ENCODE results near the gene LRP5. TPM values are rescaled to one million over a fixed set of nuclear protein-coding genes. Genes with fewer than 3 reads are reported as not detected.
A peak's percentile ranks its signal among the peaks of the same experiment; 100 is the strongest.

LRP5 gene
- total and polyA plus RNA-seq, 2 experiments from 2014 or later: 43.9 to 54.3 TPM

- TF ChIP-seq EZH2 (IDR thresholded peaks at IDR 0.05; ENCODE audit: borderline replicate concordance) (no peak), CTCF (IDR thresholded peaks at IDR 0.05; ENCODE audit: poor library complexity) (no peak), EZH2phosphoT487 (IDR thresholded peaks at IDR 0.05; ENCODE audit: low read depth, severe bottlenecking, unreplicated experiment) (no peak)
- H3K36me3 ChIP-seq (replicated peaks; ENCODE audit: insufficient read depth, low read depth): peaks cover 4% of the 10 kb centered on the region
- peak; percentile 72 for DNase-seq (ENCODE audit: low spot score)
- peak overlapping the region; percentile 59 for H3K27ac ChIP-seq
- WGBS (ENCODE audit: low lambda C conversion rate, missing lambda C conversion rate): 64% methylated on average over 27 of the region's 27 CpGs
- H3K79me2 ChIP-seq: peaks cover 43% of the 10 kb centered on the region
- H3K27me3 ChIP-seq: no peaks in the 10 kb centered on the region
- peaks cover 19% of the 10 kb centered on the region for H4K20me1 ChIP-seq (ENCODE audit: insufficient read depth, poor library complexity, severe bottlenecking)
- H3K9me3 ChIP-seq (ENCODE audit: low read depth): no peaks in the 10 kb centered on the region
- H3K4me2 ChIP-seq: peak overlapping the region; percentile 5
- H3K4me1 ChIP-seq (ENCODE audit: insufficient read depth): no peaks in the 10 kb centered on the region
- no peak overlapping the region for H2AFZ ChIP-seq
- no peak overlapping the region for H3K4me3 ChIP-seq
- no peaks in the 10 kb centered on the region for H3K9me2 ChIP-seq (replicated peaks; ENCODE audit: insufficient read depth)
Observed at GRCh38 chr11:68354148-68354872, 41.9 kb downstream of the LRP5 start.

- Histone ChIP-seq H3K36me3 (replicated peaks; ENCODE audit: insufficient read depth, low read depth) (peaks cover 4% of the 10 kb centered on the region), H3K4me3 (no peak overlapping the region), H3K27me3 (no peaks in the 10 kb centered on the region), H3K4me2 (no peak overlapping the region), H3K27ac (no peak overlapping the region), H3K9me2 (replicated peaks; ENCODE audit: insufficient read depth) (no peaks in the 10 kb centered on the region), H4K20me1 (ENCODE audit: insufficient read depth, poor library complexity, severe bottlenecking) (peaks cover 14% of the 10 kb centered on the region), H3K79me2 (peaks cover 32% of the 10 kb centered on the region), H3K9me3 (ENCODE audit: low read depth) (no peaks in the 10 kb centered on the region), H3K4me1 (ENCODE audit: insufficient read depth) (no peaks in the 10 kb centered on the region), H2AFZ (no peak overlapping the region)
- over 99% methylated on average over 7 of the region's 7 CpGs for WGBS (ENCODE audit: low lambda C conversion rate, missing lambda C conversion rate)
- DNase-seq (ENCODE audit: low spot score): no peak
- TF ChIP-seq EZH2phosphoT487 (IDR thresholded peaks at IDR 0.05; ENCODE audit: low read depth, severe bottlenecking, unreplicated experiment): no peak
- no peak for TF ChIP-seq EZH2 (IDR thresholded peaks at IDR 0.05; ENCODE audit: borderline replicate concordance)
- TF ChIP-seq CTCF (IDR thresholded peaks at IDR 0.05; ENCODE audit: poor library complexity): no peak
Observed at GRCh38 chr11:68355471-68355870, 43.1 kb downstream of the LRP5 start.

GRCh38 chr11:68357568-68357967 is 45.2 kb downstream of the LRP5 start:
- peaks cover 4% of the 10 kb centered on the region for H3K36me3 ChIP-seq (replicated peaks; ENCODE audit: insufficient read depth, low read depth)
- no peak for TF ChIP-seq EZH2 (IDR thresholded peaks at IDR 0.05; ENCODE audit: borderline replicate concordance)
- no peak for TF ChIP-seq EZH2phosphoT487 (IDR thresholded peaks at IDR 0.05; ENCODE audit: low read depth, severe bottlenecking, unreplicated experiment)
- no peak for TF ChIP-seq CTCF (IDR thresholded peaks at IDR 0.05; ENCODE audit: poor library complexity)
- H3K9me3 ChIP-seq (ENCODE audit: low read depth): no peaks in the 10 kb centered on the region
- no peaks in the 10 kb centered on the region for H3K9me2 ChIP-seq (replicated peaks; ENCODE audit: insufficient read depth)
- peaks cover 10% of the 10 kb centered on the region for H4K20me1 ChIP-seq (ENCODE audit: insufficient read depth, poor library complexity, severe bottlenecking)
- no peak overlapping the region for H3K4me3 ChIP-seq
- no peaks in the 10 kb centered on the region for H3K4me1 ChIP-seq (ENCODE audit: insufficient read depth)
- no peaks in the 10 kb centered on the region for H3K27me3 ChIP-seq
- no peak overlapping the region for H2AFZ ChIP-seq
- H3K79me2 ChIP-seq: peaks cover 15% of the 10 kb centered on the region
- WGBS (ENCODE audit: low lambda C conversion rate, missing lambda C conversion rate): 96% methylated on average over 14 of the region's 14 CpGs
- H3K27ac ChIP-seq: no peak overlapping the region
- no peak overlapping the region for H3K4me2 ChIP-seq
- no peak for DNase-seq (ENCODE audit: low spot score)
